H9 (cell line): Measurements from ENCODE around the gene SYCE3. TPM values are rescaled to one million over a fixed set of nuclear protein-coding genes. Genes with fewer than 3 reads are reported as not detected.

ENCODE experiments used
- DNase-seq: peaks from one replicate; pipeline ENCODE4 v3.0.0-alpha.2; 2017
- H2AFZ ChIP-seq: one replicate; pipeline ENCODE4 v1.6.1; 2013; ENCODE audit warnings: mild to moderate bottlenecking, low read length, control low read depth, moderate library complexity
- H2AK5ac ChIP-seq: 2 replicates; pipeline ENCODE4 v1.6.1; 2013; ENCODE audit warnings: low read length, control low read depth, mixed read lengths; ENCODE audit not compliant: insufficient read length
- H2BK120ac ChIP-seq: one replicate; pipeline ENCODE4 v1.6.1; 2013; ENCODE audit warnings: low read depth, mild to moderate bottlenecking, low read length, control low read depth, inconsistent platforms; ENCODE audit not compliant: poor library complexity, severe bottlenecking
- H2BK12ac ChIP-seq: 2 replicates; pipeline ENCODE4 v1.6.1; 2013; ENCODE audit warnings: low read length, control low read depth, mixed read lengths, low read depth; ENCODE audit not compliant: insufficient read length
- H2BK15ac ChIP-seq: 2 replicates; pipeline ENCODE4 v1.6.1; 2013; ENCODE audit warnings: low read depth, low read length, control low read depth
- H2BK20ac ChIP-seq: one replicate; pipeline ENCODE4 v1.6.1; 2013; ENCODE audit warnings: low read depth, mild to moderate bottlenecking, low read length, control low read depth, inconsistent platforms; ENCODE audit not compliant: poor library complexity, severe bottlenecking
- H2BK5ac ChIP-seq: 2 replicates; pipeline ENCODE4 v1.6.1; 2013; ENCODE audit warnings: low read length, control low read depth, mixed read lengths; ENCODE audit not compliant: insufficient read length
- H3K14ac ChIP-seq: 2 replicates; pipeline ENCODE4 v1.6.1; 2013; ENCODE audit warnings: low read length, control low read depth; ENCODE audit not compliant: insufficient read depth
- H3K18ac ChIP-seq: 2 replicates; pipeline ENCODE4 v1.6.1; 2013; ENCODE audit warnings: low read depth, mild to moderate bottlenecking, mixed read lengths, low read length, control low read depth; ENCODE audit not compliant: insufficient read length
- H3K23ac ChIP-seq: 2 replicates; pipeline ENCODE4 v1.6.1; 2013; ENCODE audit warnings: low read length, control low read depth, mixed read lengths, low read depth; ENCODE audit not compliant: insufficient read length
- H3K23me2 ChIP-seq: 2 replicates; pipeline ENCODE4 v1.6.1; 2013; ENCODE audit warnings: low read depth, mild to moderate bottlenecking, mixed read lengths, low read length, control low read depth; ENCODE audit not compliant: insufficient read length, poor library complexity, severe bottlenecking
- H3K27ac ChIP-seq: 2 replicates; pipeline ENCODE4 v1.5.1; 2013; ENCODE audit warnings: low read length, control low read depth, mixed read lengths, low read depth; ENCODE audit not compliant: insufficient read length
- H3K27me3 ChIP-seq: 2 replicates; pipeline ENCODE4 v1.6.1; 2013; ENCODE audit warnings: low read length, control low read depth, inconsistent platforms; ENCODE audit not compliant: insufficient read depth
- H3K4ac ChIP-seq: 2 replicates; pipeline ENCODE4 v1.6.1; 2013; ENCODE audit warnings: low read depth, mild to moderate bottlenecking, control low read depth, inconsistent platforms, low read length, moderate library complexity
- H3K4me1 ChIP-seq: 2 replicates; pipeline ENCODE4 v1.6.1; 2013; ENCODE audit warnings: low read length, control low read depth, inconsistent platforms; ENCODE audit not compliant: insufficient read depth
- H3K4me2 ChIP-seq: 2 replicates; pipeline ENCODE4 v1.6.1; 2013; ENCODE audit warnings: low read length, control low read depth, mixed read lengths; ENCODE audit not compliant: insufficient read length, insufficient read depth
- H3K56ac ChIP-seq: 2 replicates; pipeline ENCODE4 v1.6.1; 2013; ENCODE audit warnings: low read depth, mild to moderate bottlenecking, mixed read lengths, low read length, control low read depth; ENCODE audit not compliant: insufficient read length
- H3K79me1 ChIP-seq: 2 replicates; pipeline ENCODE4 v1.6.1; 2013; ENCODE audit warnings: low read depth, mild to moderate bottlenecking, moderate library complexity, low read length, control low read depth, inconsistent platforms; ENCODE audit not compliant: insufficient read depth, poor library complexity, severe bottlenecking
- H3K79me2 ChIP-seq: 2 replicates; pipeline ENCODE4 v1.6.1; 2013; ENCODE audit warnings: low read length, control low read depth, inconsistent platforms; ENCODE audit not compliant: insufficient read depth
- H3K9ac ChIP-seq: 2 replicates; pipeline ENCODE4 v1.6.1; 2013; ENCODE audit warnings: low read length, control low read depth, mixed read lengths; ENCODE audit not compliant: insufficient read length; ENCODE audit errors: extremely low read depth
- H3K9me3 ChIP-seq: one replicate; pipeline ENCODE4 v1.6.1; 2013; ENCODE audit warnings: low read depth, low read length, inconsistent platforms; ENCODE audit not compliant: control insufficient read depth
- H3T11ph ChIP-seq: one replicate; pipeline ENCODE4 v1.6.1; 2013; ENCODE audit warnings: mild to moderate bottlenecking, low read length, control low read depth, inconsistent platforms
- H4K20me1 ChIP-seq: one replicate; pipeline ENCODE4 v1.6.1; 2013; ENCODE audit not compliant: control insufficient read depth, insufficient read length, insufficient read depth
- H4K5ac ChIP-seq: 2 replicates; pipeline ENCODE4 v1.6.1; 2013; ENCODE audit warnings: low read depth, mild to moderate bottlenecking, mixed read lengths, low read length, control low read depth; ENCODE audit not compliant: insufficient read length
- H4K8ac ChIP-seq: replicated peaks from 2 replicates; pipeline ENCODE4 v1.6.1; 2013; ENCODE audit warnings: low read length, control low read depth, mixed read lengths, low read depth; ENCODE audit not compliant: insufficient read length
- H4K91ac ChIP-seq: 2 replicates; pipeline ENCODE4 v1.6.1; 2013; ENCODE audit warnings: low read depth, mild to moderate bottlenecking, moderate library complexity, mixed read lengths, low read length, control low read depth; ENCODE audit not compliant: insufficient read length
- H3K27ac Mint-ChIP-seq, 3 experiments: 2 replicates in 2 of 3; 3 replicates in 1 of 3; pipeline ENCODE4 v1.8.0; 2020 to 2021; ENCODE audit warnings: mixed read lengths in 3 of 3, mild to moderate bottlenecking in 1 of 3, moderate library complexity in 1 of 3
- H3K27me3 Mint-ChIP-seq: 2 replicates; pipeline ENCODE4 v1.8.0; 2021; ENCODE audit warnings: low read depth, mild to moderate bottlenecking, moderate library complexity, mixed read lengths
- H3K36me3 Mint-ChIP-seq, 3 experiments: 2 replicates in 2 of 3; 3 replicates in 1 of 3; pipeline ENCODE4 v1.8.0; 2020 to 2021; ENCODE audit warnings: low read depth in 3 of 3, mixed read lengths in 3 of 3; ENCODE audit not compliant: insufficient read depth in 1 of 3
- H3K4me1 Mint-ChIP-seq, 2 experiments: 2 replicates each; pipeline ENCODE4 v1.8.0; 2020; ENCODE audit warnings: mixed read lengths in 2 of 2
- H3K4me3 Mint-ChIP-seq, 2 experiments: 2 replicates in 1 of 2; 3 replicates in 1 of 2; pipeline ENCODE4 v1.8.0; 2020 to 2021; ENCODE audit warnings: mild to moderate bottlenecking in 2 of 2, mixed read lengths in 2 of 2, moderate library complexity in 1 of 2
- H3K9me3 Mint-ChIP-seq, 2 experiments: 2 replicates in 1 of 2; 3 replicates in 1 of 2; pipeline ENCODE4 v1.8.0; 2020; ENCODE audit warnings: mild to moderate bottlenecking in 2 of 2, mixed read lengths in 2 of 2, moderate library complexity in 1 of 2
- CTCF ChIP-seq: fragments of 200-600 bp; sonication (generic); conservative IDR thresholded peaks from 3 replicates; pipeline ENCODE4 v1.8.0; 2021; ENCODE audit warnings: antibody characterized with exemption, mild to moderate bottlenecking
- WGBS: extraction: QIAGEN DNeasy Blood & Tissue Kit; methylation state at CpG from one replicate; pipeline ENCODE4 v1.1.7; 2013; ENCODE audit warnings: missing lambda C conversion rate, low lambda C conversion rate, mixed read lengths; ENCODE audit not compliant: insufficient read length; ENCODE audit errors: extremely low coverage; 5-methylcytosine and 5-hydroxymethylcytosine counted together
- total RNA-seq: library from RNA; stranded (reverse); gene quantifications from 2 replicates; pipeline ENCODE4 v1.2.1, GENCODE V29; 2021

The SYCE3 gene
- total RNA-seq, 1 experiment from 2014 or later: 0.85 TPM

DNA sequence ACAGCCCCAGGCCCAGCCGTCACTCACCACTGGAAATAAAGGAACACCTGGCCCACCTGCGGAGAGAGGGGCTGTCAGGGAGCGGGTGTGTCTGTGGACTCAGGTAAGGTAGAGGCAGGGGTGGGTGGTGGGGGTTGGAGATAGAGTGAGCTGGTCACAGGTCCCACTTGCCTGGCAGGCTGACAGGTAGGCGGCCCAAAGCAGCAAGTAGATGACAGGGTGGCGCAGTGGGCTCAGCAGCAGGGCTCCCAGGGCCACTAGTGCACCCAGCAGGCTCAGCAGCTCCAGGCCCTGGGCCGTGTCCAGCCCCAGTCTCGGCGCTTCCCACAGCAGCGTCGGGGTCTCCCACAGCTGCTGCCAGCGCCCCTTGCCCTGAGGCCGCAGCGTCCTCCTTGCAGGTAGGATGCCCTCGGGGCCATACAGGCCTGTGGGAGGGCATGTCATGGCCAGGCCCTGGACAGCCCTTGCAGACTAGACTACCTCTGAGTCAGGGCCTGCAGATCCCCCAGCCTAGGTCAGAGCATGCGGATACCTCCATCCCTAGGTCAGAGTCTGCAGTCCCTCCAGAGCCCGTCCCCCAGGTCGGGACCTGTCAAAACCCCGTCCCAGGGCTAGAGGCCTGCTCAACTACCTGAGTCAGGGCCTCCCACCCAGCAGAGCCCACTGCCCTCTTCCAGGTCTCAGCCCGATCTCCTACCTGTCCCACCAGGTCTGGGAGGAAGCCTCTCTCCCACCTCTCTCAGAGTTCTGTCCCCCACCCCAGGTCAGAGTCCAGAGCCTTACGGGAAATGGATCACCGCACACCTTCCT, 55.9 kb downstream of the SYCE3 start:
- TF ChIP-seq CTCF: no peak
- no peak overlapping the region for H3T11ph ChIP-seq
- no peak overlapping the region for H2BK15ac ChIP-seq
- no peak overlapping the region for H2BK120ac ChIP-seq
- Mint-ChIP-seq H3K4me3 (peak overlapping the region; percentile 92 to 96), H3K4me1 (peaks cover 10 to 14% of the 10 kb centered on the region in 2 experiments), H3K9me3 (no peaks in the 10 kb centered on the region), H3K36me3 (peaks cover 0 to 3% (median 0%) of the 10 kb centered on the region in 3 experiments; a peak in 2 of 7 replicates), H3K27ac (peak overlapping the region in 1 of 3 experiments; percentile 82; a peak in 2 of 7 replicates), H3K27me3 (no peaks in the 10 kb centered on the region)
- H2AFZ ChIP-seq: no peak overlapping the region
- no peak overlapping the region for H4K8ac ChIP-seq
- peak overlapping the region; percentile 93 for H3K4me2 ChIP-seq
- peaks cover 12% of the 10 kb centered on the region for H3K23me2 ChIP-seq
- no peak overlapping the region for H3K18ac ChIP-seq
- H3K9me3 ChIP-seq: no peaks in the 10 kb centered on the region
- no peak overlapping the region for H2BK20ac ChIP-seq
- no CpG with 5 or more reads among the region's 21 CpGs for WGBS
- H3K27ac ChIP-seq: no peak overlapping the region
- no peaks in the 10 kb centered on the region for H3K27me3 ChIP-seq
- no peak overlapping the region for H3K23ac ChIP-seq
- no peak overlapping the region for H4K91ac ChIP-seq
- H3K9ac ChIP-seq: peak overlapping the region; percentile 76
- H3K14ac ChIP-seq: peak overlapping the region; percentile 77
- H2BK12ac ChIP-seq: no peak overlapping the region
- H2AK5ac ChIP-seq: no peak overlapping the region
- H3K56ac ChIP-seq: no peak overlapping the region
- no peak overlapping the region for H2BK5ac ChIP-seq
- H3K4ac ChIP-seq: no peak overlapping the region
- H3K79me1 ChIP-seq: peaks cover 7% of the 10 kb centered on the region
- H4K20me1 ChIP-seq: no peaks in the 10 kb centered on the region
- DNase-seq: peak; percentile 44
- peaks cover 9% of the 10 kb centered on the region; the same call in 1 of the 2 replicates for H3K79me2 ChIP-seq
- no peaks in the 10 kb centered on the region for H3K4me1 ChIP-seq
- no peak overlapping the region for H4K5ac ChIP-seq
